Measurements from ENCODE around the gene TOMM70. TPM values are rescaled to one million over a fixed set of nuclear protein-coding genes. Genes with fewer than 3 reads are reported as not detected.
"Not testable (repeated sequence)": the region's sequence is repeated elsewhere in the genome, so short reads cannot be mapped to it uniquely, and the experiment has no call there.

TOMM70 gene
- polyA plus RNA-seq, 2 of the 4 experiments (the other 2 are of a cell fraction): 49.3 to 61.8 TPM

DNA sequence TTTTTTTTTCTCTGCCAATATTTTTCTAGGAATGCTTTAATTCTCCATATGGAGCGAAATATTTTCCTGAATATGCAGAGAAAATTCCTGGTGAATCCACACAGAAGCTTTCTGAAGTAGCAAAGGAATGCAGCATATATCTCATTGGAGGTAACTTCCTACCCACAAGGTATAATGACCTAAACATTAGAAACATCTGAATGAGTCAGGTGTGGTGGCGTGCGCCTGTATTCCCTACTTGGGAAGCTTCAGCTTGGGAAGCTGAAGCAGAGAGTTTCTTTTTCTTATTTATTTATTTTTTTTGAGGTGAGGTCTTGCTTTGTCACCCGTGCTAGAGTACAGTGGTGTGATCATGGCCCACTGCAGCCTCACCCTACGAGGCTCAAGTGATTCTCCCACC is 61.1 kb downstream of the TOMM70 start (continued):
- TF ChIP-seq, protein P1, sequence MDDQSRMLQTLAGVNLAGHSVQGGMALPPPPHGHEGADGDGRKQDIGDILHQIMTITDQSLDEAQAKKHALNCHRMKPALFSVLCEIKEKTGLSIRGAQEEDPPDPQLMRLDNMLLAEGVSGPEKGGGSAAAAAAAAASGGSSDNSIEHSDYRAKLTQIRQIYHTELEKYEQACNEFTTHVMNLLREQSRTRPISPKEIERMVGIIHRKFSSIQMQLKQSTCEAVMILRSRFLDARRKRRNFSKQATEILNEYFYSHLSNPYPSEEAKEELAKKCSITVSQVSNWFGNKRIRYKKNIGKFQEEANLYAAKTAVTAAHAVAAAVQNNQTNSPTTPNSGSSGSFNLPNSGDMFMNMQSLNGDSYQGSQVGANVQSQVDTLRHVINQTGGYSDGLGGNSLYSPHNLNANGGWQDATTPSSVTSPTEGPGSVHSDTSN (IDR thresholded peaks at IDR 0.05): no peak
- no peak for TF ChIP-seq EHF (CRISPR knock-in tag; IDR thresholded peaks at IDR 0.05)

DNA sequence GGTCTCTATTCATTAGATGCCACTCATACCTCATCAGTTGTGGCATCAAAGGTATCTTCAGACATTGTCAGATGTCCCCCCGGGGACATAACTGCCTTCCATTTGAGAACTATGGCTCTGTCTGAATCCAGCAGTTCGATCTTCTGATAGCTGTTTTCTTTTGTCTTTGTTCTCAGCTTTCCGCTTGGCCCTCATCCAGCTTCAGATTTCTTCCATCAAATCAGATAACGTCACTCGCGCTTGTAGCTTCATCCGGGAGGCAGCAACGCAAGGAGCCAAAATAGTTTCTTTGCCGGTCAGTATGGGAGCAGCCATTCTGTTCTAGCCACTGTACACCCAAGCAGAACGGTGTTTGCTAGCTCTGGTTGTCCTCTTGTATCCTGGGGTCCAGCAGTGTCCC is 62.0 kb downstream of the TOMM70 start:
- FAIRE-seq (no peak), ATAC-seq (no peak), DNase-seq (ENCODE audit: low read depth in 1 of 2, low spot score in 1 of 2) (no peak)
- Histone ChIP-seq H3K4me1 (peaks cover 9% of the 10 kb centered on the region), H3K9me3 (0 out of 3 replicates have a peak, but pooled peaks cover 3% of the 10 kb centered on the region), H3K4me3 (no peak overlapping the region), H3K27ac (no peak overlapping the region), H3K4me2 (no peak overlapping the region)
- ChIA-PET POLR2A (no interaction called here), CTCF (interaction anchor here (0.8 kb wide), 1 partner anchor 507 kb away, joined by 4 read pairs; no protein-coding TSS in a partner anchor)
- TF ChIP-seq KDM5A (IDR thresholded peaks at IDR 0.05): no peak
- TF ChIP-seq HEYL (CRISPR knock-in tag; IDR thresholded peaks at IDR 0.05): no peak
- no peak for TF ChIP-seq FOXS1 (CRISPR knock-in tag; IDR thresholded peaks at IDR 0.05)
- TF ChIP-seq CHD2 (IDR thresholded peaks at IDR 0.05; ENCODE audit: low read length, partially characterized antibody): no peak
- no peak for TF ChIP-seq RNF2 (IDR thresholded peaks at IDR 0.05; ENCODE audit: borderline replicate concordance, low read depth)
- no peak for TF ChIP-seq HOXA7 (CRISPR knock-in tag; IDR thresholded peaks at IDR 0.05)
- TF ChIP-seq EHMT2 (IDR thresholded peaks at IDR 0.05; ENCODE audit: low read depth): no peak
- no peak for TF ChIP-seq FOSB (CRISPR knock-in tag; IDR thresholded peaks at IDR 0.05)
- no peak for TF ChIP-seq TFCP2L1 (CRISPR knock-in tag; IDR thresholded peaks at IDR 0.05)
- TF ChIP-seq NR3C1 (IDR thresholded peaks at IDR 0.05): no peak
- 89% methylated on average over 10 of the region's 10 CpGs for WGBS (ENCODE audit: missing lambda C conversion rate)

DNA sequence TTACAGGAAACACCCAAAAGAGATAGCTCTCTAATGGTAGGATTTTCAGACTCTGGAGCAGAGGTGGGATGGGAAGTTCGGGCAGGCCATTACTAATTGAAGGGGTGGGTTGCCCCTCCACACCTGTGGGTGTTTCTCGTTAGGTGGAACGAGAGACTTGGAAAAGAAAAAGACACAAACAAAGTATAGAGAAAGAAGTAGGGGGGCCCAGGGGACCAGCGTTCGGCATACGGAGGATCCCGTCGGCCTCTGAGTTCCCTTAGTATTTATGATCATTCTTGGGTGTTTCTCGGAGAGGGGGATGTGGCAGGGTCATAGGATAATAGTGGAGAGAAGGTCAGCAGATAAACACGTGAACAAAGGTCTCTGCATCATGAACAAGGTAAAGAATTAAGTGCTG is 64.7 kb downstream of the TOMM70 start:
- Histone ChIP-seq H3K4me1 (peaks cover 12% of the 10 kb centered on the region), H3K4me2 (peak overlapping the region; percentile 72)
- not testable (repeated sequence) for H3K4me3 ChIP-seq; DNase-seq (ENCODE audit: low read depth in 1 of 2, low spot score in 1 of 2); H3K27ac ChIP-seq; ATAC-seq; FAIRE-seq; H3K9me3 ChIP-seq
- CTCF ChIA-PET: interaction anchor here (0.9 to 5.9 kb wide), 2 partner anchors 20 to 55 kb away, joined by 4 to 34 read pairs; no protein-coding TSS in a partner anchor
- POLR2A ChIA-PET: interaction anchor here (1.1 to 3.0 kb wide), 2 partner anchors 10 to 65 kb away, joined by 3 to 20 read pairs; partner anchors contain the start of genes LNP1 and TOMM70
- WGBS (ENCODE audit: missing lambda C conversion rate): 95% methylated on average over 10 of the region's 10 CpGs

DNA sequence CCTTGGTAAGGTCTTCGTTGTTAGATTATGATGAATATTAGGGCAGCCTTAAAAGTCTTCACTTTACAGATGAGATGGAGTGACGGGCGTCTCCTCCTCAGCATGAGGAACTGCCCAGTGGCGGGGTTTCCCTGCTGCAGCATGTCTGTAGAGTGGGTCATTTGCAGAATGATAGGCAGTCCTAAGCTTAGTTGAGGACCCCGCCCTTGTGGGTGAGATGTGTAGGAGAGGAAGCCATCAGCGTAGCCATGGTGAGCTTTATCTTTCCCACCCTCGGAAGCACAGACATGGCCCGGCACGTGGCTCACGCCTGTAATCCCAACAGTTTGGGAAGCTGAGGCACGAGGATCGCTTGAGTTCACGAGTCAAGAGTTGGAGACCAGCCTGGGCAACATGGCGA is 65.5 kb downstream of the TOMM70 start:
- DNase-seq (ENCODE audit: low read depth in 1 of 2, low spot score in 1 of 2) (peak; percentile 26 to 53), FAIRE-seq (no peak), ATAC-seq (peak; percentile 37 to 65; a peak in 4 of 6 replicates)
- POLR2A ChIA-PET: interaction anchor here (0.8 to 3.0 kb wide), 4 partner anchors 8 to 375 kb away, joined by 3 to 20 read pairs (median 3); partner anchors contain the start of genes LNP1 and TOMM70
- Histone ChIP-seq H3K4me2 (peak overlapping the region; percentile 72), H3K4me1 (peaks cover 12% of the 10 kb centered on the region), H3K4me3 (peak overlapping the region; percentile 93), H3K27ac (peak overlapping the region; percentile 94 to 96), H3K9me3 (no peaks in the 10 kb centered on the region)
- CTCF ChIA-PET: interaction anchor here (0.9 to 5.9 kb wide), 3 partner anchors 19 to 58 kb away, joined by 3 to 34 read pairs (median 4); no protein-coding TSS in a partner anchor
- TF ChIP-seq, protein P2, sequence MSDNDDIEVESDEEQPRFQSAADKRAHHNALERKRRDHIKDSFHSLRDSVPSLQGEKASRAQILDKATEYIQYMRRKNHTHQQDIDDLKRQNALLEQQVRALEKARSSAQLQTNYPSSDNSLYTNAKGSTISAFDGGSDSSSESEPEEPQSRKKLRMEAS (IDR thresholded peaks at IDR 0.05): no peak; the same call in 1 of the 2 replicates
- TF ChIP-seq KDM5A (IDR thresholded peaks at IDR 0.05): no peak
- no peak for TF ChIP-seq MAZ (IDR thresholded peaks at IDR 0.05; ENCODE audit: borderline replicate concordance, low read depth, low read length)
- TF ChIP-seq, protein P3, sequence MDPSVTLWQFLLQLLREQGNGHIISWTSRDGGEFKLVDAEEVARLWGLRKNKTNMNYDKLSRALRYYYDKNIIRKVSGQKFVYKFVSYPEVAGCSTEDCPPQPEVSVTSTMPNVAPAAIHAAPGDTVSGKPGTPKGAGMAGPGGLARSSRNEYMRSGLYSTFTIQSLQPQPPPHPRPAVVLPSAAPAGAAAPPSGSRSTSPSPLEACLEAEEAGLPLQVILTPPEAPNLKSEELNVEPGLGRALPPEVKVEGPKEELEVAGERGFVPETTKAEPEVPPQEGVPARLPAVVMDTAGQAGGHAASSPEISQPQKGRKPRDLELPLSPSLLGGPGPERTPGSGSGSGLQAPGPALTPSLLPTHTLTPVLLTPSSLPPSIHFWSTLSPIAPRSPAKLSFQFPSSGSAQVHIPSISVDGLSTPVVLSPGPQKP (IDR thresholded peaks at IDR 0.05; ENCODE audit: low read depth, low read length): no peak
- no peak for TF ChIP-seq CEBPB (IDR thresholded peaks at IDR 0.05)
- TF ChIP-seq POLR2AphosphoS2 (conservative IDR thresholded peaks at IDR 0.05; ENCODE audit: low read length): no peak
- TF ChIP-seq RAD21 (conservative IDR thresholded peaks at IDR 0.05 in 1 of 2, IDR thresholded peaks at IDR 0.05 in 1 of 2): no peak
- TF ChIP-seq HOXA7 (CRISPR knock-in tag; IDR thresholded peaks at IDR 0.05): no peak
- TF ChIP-seq ZSCAN20 (CRISPR knock-in tag; IDR thresholded peaks at IDR 0.05): no peak
- TF ChIP-seq NR3C1 (IDR thresholded peaks at IDR 0.05): no peak
- TF ChIP-seq NFE2L2 (conservative IDR thresholded peaks at IDR 0.05; ENCODE audit: low read length): no peak
- TF ChIP-seq, protein P4, sequence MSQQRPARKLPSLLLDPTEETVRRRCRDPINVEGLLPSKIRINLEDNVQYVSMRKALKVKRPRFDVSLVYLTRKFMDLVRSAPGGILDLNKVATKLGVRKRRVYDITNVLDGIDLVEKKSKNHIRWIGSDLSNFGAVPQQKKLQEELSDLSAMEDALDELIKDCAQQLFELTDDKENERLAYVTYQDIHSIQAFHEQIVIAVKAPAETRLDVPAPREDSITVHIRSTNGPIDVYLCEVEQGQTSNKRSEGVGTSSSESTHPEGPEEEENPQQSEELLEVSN (IDR thresholded peaks at IDR 0.05; ENCODE audit: borderline replicate concordance, low read depth): no peak
- TF ChIP-seq RFX5 (IDR thresholded peaks at IDR 0.05): no peak
- TF ChIP-seq, protein P5, sequence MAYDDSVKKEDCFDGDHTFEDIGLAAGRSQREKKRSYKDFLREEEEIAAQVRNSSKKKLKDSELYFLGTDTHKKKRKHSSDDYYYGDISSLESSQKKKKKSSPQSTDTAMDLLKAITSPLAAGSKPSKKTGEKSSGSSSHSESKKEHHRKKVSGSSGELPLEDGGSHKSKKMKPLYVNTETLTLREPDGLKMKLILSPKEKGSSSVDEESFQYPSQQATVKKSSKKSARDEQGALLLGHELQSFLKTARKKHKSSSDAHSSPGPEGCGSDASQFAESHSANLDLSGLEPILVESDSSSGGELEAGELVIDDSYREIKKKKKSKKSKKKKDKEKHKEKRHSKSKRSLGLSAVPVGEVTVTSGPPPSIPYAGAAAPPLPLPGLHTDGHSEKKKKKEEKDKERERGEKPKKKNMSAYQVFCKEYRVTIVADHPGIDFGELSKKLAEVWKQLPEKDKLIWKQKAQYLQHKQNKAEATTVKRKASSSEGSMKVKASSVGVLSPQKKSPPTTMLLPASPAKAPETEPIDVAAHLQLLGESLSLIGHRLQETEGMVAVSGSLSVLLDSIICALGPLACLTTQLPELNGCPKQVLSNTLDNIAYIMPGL (CRISPR knock-in tag; IDR thresholded peaks at IDR 0.05; ENCODE audit: borderline replicate concordance): no peak
- TF ChIP-seq FOXS1 (CRISPR knock-in tag; IDR thresholded peaks at IDR 0.05): no peak
- TF ChIP-seq RARB (CRISPR knock-in tag; IDR thresholded peaks at IDR 0.05): no peak
- TF ChIP-seq, protein P6, sequence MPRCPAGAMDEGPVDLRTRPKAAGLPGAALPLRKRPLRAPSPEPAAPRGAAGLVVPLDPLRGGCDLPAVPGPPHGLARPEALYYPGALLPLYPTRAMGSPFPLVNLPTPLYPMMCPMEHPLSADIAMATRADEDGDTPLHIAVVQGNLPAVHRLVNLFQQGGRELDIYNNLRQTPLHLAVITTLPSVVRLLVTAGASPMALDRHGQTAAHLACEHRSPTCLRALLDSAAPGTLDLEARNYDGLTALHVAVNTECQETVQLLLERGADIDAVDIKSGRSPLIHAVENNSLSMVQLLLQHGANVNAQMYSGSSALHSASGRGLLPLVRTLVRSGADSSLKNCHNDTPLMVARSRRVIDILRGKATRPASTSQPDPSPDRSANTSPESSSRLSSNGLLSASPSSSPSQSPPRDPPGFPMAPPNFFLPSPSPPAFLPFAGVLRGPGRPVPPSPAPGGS (IDR thresholded peaks at IDR 0.05): no peak
- TF ChIP-seq PHF8 (IDR thresholded peaks at IDR 0.05; ENCODE audit: borderline replicate concordance, low read depth): no peak
- WGBS (ENCODE audit: missing lambda C conversion rate): 74% methylated on average over 14 of the region's 14 CpGs

All from A549 (cell line).